A673 (cell line): ENCODE data around the gene ACTL10. TPM values are rescaled to one million over a fixed set of nuclear protein-coding genes. Genes with fewer than 3 reads are reported as not detected.

ENCODE experiments used
- BruUV-seq: library from RNA; stranded (reverse); fragments of 400-500 nt; replicated peaks from 2 replicates; lab custom pipeline; 2021; lab: Mats Ljungman, UMichigan
- CTCF ChIA-PET: fragments of 300-600 bp; sonication (Branson Sonifier 250); formaldehyde crosslinking; loops from one replicate; lab custom pipeline; 2022; ENCODE audit warnings: antibody characterized with exemption; lab: Charles Lee
- POLR2A ChIA-PET: fragments of 300-600 bp; sonication (Branson Sonifier 250); formaldehyde crosslinking; loops from one replicate; lab custom pipeline; 2022; ENCODE audit warnings: antibody characterized with exemption; ENCODE audit not compliant: low non-redundant PET; lab: Charles Lee
- DNase-seq: peaks from one replicate; pipeline ENCODE4 v3.0.0-alpha.2; 2015; ENCODE audit warnings: low spot score
- H3K27ac ChIP-seq: fragments of 200-600 bp; sonication (generic); 2 replicates; pipeline ENCODE4 v1.5.1; 2016; ENCODE audit warnings: mixed run types, low read depth, mild to moderate bottlenecking, mixed read lengths, antibody characterized with exemption, low read length; ENCODE audit not compliant: poor library complexity, severe bottlenecking
- H3K27me3 ChIP-seq: fragments of 200-600 bp; sonication (generic); replicated peaks from 2 replicates; pipeline ENCODE4 v1.6.1; 2017; ENCODE audit warnings: mixed run types, low read depth, mild to moderate bottlenecking, mixed read lengths, antibody characterized with exemption, low read length; ENCODE audit not compliant: insufficient read depth, poor library complexity
- H3K36me3 ChIP-seq: fragments of 200-600 bp; sonication (generic); 2 replicates; pipeline ENCODE4 v1.6.1; 2016; ENCODE audit warnings: mixed run types, mild to moderate bottlenecking, mixed read lengths, antibody characterized with exemption, low read length; ENCODE audit not compliant: insufficient read depth, poor library complexity, severe bottlenecking
- H3K4me1 ChIP-seq: fragments of 200-600 bp; sonication (generic); 2 replicates; pipeline ENCODE4 v1.6.1; 2017; ENCODE audit warnings: mixed run types, mild to moderate bottlenecking, mixed read lengths, antibody characterized with exemption, low read length; ENCODE audit not compliant: insufficient read depth, poor library complexity, severe bottlenecking
- H3K4me3 ChIP-seq: fragments of 200-600 bp; sonication (generic); 2 replicates; pipeline ENCODE4 v1.5.1; 2016; ENCODE audit warnings: low read depth, mixed run types, mild to moderate bottlenecking, mixed read lengths, low read length; ENCODE audit not compliant: poor library complexity, severe bottlenecking
- H3K9me3 ChIP-seq: fragments of 200-600 bp; sonication (generic); 2 replicates; pipeline ENCODE4 v1.6.1; 2016; ENCODE audit warnings: mixed run types, low read depth, mild to moderate bottlenecking, mixed read lengths, antibody characterized with exemption, low read length; ENCODE audit not compliant: poor library complexity, severe bottlenecking
- EZH2 ChIP-seq: fragments of 200-600 bp; sonication (generic); IDR thresholded peaks from 2 replicates; pipeline ENCODE4 v1.6.1; 2017; ENCODE audit warnings: borderline replicate concordance, low read depth, mild to moderate bottlenecking, mixed read lengths, antibody characterized with exemption, low read length; ENCODE audit not compliant: poor library complexity, severe bottlenecking
- intact Hi-C: fragments of 100-400 bp; cut with micrococcal nuclease; formaldehyde crosslinking; loops from one replicate; pipeline ENCODE4 v1.10.0; 2022; ENCODE audit not compliant: unreplicated experiment
- total RNA-seq: library from RNA; stranded (reverse); gene quantifications from 2 replicates; pipeline ENCODE4 v1.2.3, GENCODE V29; 2021
- TF ChIP-seq, protein P1 (sequence below): fragments of 300-800, 200-600 bp; sonication (generic); conservative IDR thresholded peaks from 2 replicates; pipeline ENCODE4 v1.5.1; 2017; ENCODE audit warnings: low read depth, mild to moderate bottlenecking, antibody characterized with exemption, low read length, moderate library complexity, mixed read lengths

The ACTL10 gene
- total RNA-seq, 1 experiment from 2014 or later: 0.47 TPM

DNA sequence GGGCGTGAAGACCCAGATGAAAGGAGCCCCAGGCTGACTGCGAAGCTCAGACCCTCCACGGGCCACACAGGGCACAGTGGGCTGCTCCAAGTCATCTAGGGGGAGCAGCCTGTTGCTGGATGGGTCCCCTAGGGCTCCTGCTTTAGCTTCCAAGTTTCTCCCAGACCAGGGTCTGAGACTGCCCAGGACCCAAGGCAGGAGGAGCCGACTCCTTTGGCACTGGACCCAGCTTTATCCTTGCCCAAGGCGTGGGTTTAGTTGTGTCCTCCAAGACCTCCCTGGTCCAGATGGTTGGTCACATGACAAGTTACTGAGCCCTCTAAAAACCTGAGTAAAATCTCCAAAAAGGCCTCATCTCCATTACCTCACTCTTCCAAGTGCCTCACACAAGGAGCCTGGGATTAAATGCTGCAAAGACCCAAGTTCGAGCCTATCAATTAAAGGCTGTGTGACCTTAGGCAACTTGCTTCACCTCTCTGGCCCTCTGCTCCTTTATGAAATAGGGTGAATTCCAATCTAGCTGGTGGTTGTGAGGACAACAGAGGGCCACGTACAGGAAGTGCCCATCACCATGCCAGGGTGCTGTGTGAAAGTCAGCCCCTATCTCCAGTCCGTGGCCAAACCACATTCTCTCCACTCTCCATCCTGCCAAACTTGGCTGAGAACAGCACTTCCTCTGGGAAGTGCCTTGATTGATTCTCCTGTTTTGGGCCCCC lies 5.0 kb downstream of the ACTL10 start:
- CTCF ChIA-PET: interaction anchor here (0.7 to 1.3 kb wide), 2 partner anchors 60 to 235 kb away, joined by 3 to 4 read pairs; partner anchors contain the start of gene ZNF341

GRCh38 chr20:33672426-33673113 lies 5.8 kb downstream of the ACTL10 start:
- peak overlapping the region; percentile 78 for H3K4me3 ChIP-seq
- TF ChIP-seq, protein P1, sequence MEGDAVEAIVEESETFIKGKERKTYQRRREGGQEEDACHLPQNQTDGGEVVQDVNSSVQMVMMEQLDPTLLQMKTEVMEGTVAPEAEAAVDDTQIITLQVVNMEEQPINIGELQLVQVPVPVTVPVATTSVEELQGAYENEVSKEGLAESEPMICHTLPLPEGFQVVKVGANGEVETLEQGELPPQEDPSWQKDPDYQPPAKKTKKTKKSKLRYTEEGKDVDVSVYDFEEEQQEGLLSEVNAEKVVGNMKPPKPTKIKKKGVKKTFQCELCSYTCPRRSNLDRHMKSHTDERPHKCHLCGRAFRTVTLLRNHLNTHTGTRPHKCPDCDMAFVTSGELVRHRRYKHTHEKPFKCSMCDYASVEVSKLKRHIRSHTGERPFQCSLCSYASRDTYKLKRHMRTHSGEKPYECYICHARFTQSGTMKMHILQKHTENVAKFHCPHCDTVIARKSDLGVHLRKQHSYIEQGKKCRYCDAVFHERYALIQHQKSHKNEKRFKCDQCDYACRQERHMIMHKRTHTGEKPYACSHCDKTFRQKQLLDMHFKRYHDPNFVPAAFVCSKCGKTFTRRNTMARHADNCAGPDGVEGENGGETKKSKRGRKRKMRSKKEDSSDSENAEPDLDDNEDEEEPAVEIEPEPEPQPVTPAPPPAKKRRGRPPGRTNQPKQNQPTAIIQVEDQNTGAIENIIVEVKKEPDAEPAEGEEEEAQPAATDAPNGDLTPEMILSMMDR: no peak
- POLR2A ChIA-PET: interaction anchor here (1.3 kb wide), 1 partner anchor 12 kb away, joined by 6 read pairs; no protein-coding TSS in a partner anchor
- peaks cover 37% of the 10 kb centered on the region for H3K4me1 ChIP-seq
- peak overlapping the region; percentile 88 for H3K27ac ChIP-seq
- no peaks in the 10 kb centered on the region for H3K27me3 ChIP-seq
- no TSS peak for BruUV-seq
- peaks cover 25% of the 10 kb centered on the region for H3K36me3 ChIP-seq
- peak; percentile 89 for DNase-seq
- no peaks in the 10 kb centered on the region for H3K9me3 ChIP-seq
- intact Hi-C loops: no loop called here
- CTCF ChIA-PET: interaction anchor here (1.3 kb wide), 1 partner anchor 59 kb away, joined by 3 read pairs; the partner anchor contains the start of gene ZNF341

More for the DNA sequence above, 5.0 kb downstream of the ACTL10 start:
- no peak for DNase-seq
- Histone ChIP-seq H3K4me3 (peak overlapping the region; percentile 78), H3K27me3 (no peaks in the 10 kb centered on the region), H3K9me3 (no peaks in the 10 kb centered on the region), H3K4me1 (peaks cover 42% of the 10 kb centered on the region), H3K36me3 (peaks cover 21% of the 10 kb centered on the region), H3K27ac (peak overlapping the region; percentile 88)
- intact Hi-C loops: no loop called here
- BruUV-seq: TSS peak; percentile 40
- POLR2A ChIA-PET: interaction anchor here (1.3 kb wide), 1 partner anchor 13 kb away, joined by 6 read pairs; no protein-coding TSS in a partner anchor
- TF ChIP-seq EZH2: no peak
- TF ChIP-seq, protein P1: no peak

DNA sequence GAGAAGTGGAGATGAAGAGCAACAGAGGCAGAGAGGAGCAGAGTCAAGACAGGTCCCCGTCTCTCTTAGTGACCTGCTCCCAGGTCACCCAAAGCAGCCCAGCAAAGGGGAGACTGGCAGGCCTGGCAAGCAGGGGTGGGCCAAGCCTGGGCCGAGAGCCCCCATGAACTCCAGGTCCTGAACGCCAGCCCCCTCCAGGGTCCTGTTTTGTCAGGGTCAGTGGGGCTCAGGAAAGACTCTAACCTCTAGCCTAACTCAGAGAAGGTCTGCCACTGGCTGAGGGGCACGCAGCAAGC lies 6.3 kb downstream of the ACTL10 start:
- no peak for TF ChIP-seq EZH2
- TF ChIP-seq, protein P1: no peak
- peak overlapping the region; percentile 88 for H3K27ac ChIP-seq
- no TSS peak for BruUV-seq
- H3K27me3 ChIP-seq: no peaks in the 10 kb centered on the region
- peaks cover 25% of the 10 kb centered on the region for H3K36me3 ChIP-seq
- DNase-seq: no peak
- peaks cover 32% of the 10 kb centered on the region for H3K4me1 ChIP-seq
- H3K4me3 ChIP-seq: peak overlapping the region; percentile 78
- ChIA-PET CTCF (interaction anchor here (1.3 kb wide), 1 partner anchor 59 kb away, joined by 3 read pairs; the partner anchor contains the start of gene ZNF341), POLR2A (interaction anchor here (1.3 kb wide), 1 partner anchor 12 kb away, joined by 6 read pairs; no protein-coding TSS in a partner anchor)
- intact Hi-C loops: no loop called here
- H3K9me3 ChIP-seq: no peaks in the 10 kb centered on the region
